GM23248 (cell line): ENCODE measurements around the gene IL10RB.

Source experiments
- EZH2 ChIP-seq: fragments of 200-600 bp; sonication (generic); IDR thresholded peaks from 2 replicates; pipeline ENCODE4 v1.6.1; 2018; ENCODE audit warnings: antibody characterized with exemption, mild to moderate bottlenecking; ENCODE audit not compliant: insufficient read depth, poor library complexity, severe bottlenecking
- EZH2phosphoT487 ChIP-seq: fragments of 200-600 bp; sonication (generic); IDR thresholded peaks from 2 replicates; pipeline ENCODE4 v1.6.1; 2018; ENCODE audit warnings: antibody characterized with exemption, moderate library complexity, mild to moderate bottlenecking, low read depth; ENCODE audit not compliant: insufficient read depth

DNA sequence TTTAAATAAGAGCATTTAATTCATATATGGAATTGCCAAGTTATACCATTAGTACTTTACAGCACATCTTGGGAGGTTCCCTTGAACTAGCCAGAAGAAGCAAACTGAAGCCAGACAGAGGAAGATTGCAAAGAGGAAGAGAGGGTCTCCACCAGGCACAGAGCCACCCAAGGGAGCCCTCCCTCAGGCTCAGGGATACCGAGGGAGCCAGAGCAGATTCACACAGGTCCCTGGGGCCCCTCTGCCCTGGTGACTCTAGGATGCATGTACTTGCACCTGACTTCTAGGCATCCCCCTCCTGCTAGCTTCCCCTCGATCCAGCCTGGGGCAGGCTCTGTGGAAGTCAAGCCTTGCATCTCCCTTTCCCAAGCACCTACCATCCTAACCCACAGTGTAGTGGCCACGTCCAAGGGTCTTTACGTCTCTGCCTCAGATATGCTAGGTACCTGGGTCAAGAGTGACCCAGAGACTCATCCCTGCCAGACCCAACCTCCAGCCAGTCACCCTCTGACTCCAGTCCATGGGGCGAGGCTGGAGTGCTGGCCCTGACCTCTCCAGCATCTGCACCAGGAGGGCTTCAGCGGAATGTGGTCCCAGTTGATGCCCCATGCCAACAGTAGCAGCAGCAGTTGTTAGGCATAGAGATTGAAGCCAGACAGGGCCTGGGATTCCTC lies 30.0 kb upstream of the IL10RB start:
- TF ChIP-seq EZH2 (no peak), EZH2phosphoT487 (no peak)
